DMS79 (cell line): Measurements from ENCODE around the gene KCNK1.
A peak's percentile ranks its signal among the peaks of the same experiment; 100 is the strongest.

Experiments used
- DNase-seq: peaks from one replicate; lab custom pipeline; 2025; lab: John Stamatoyannopoulos, UW

KCNK1 gene

DNA sequence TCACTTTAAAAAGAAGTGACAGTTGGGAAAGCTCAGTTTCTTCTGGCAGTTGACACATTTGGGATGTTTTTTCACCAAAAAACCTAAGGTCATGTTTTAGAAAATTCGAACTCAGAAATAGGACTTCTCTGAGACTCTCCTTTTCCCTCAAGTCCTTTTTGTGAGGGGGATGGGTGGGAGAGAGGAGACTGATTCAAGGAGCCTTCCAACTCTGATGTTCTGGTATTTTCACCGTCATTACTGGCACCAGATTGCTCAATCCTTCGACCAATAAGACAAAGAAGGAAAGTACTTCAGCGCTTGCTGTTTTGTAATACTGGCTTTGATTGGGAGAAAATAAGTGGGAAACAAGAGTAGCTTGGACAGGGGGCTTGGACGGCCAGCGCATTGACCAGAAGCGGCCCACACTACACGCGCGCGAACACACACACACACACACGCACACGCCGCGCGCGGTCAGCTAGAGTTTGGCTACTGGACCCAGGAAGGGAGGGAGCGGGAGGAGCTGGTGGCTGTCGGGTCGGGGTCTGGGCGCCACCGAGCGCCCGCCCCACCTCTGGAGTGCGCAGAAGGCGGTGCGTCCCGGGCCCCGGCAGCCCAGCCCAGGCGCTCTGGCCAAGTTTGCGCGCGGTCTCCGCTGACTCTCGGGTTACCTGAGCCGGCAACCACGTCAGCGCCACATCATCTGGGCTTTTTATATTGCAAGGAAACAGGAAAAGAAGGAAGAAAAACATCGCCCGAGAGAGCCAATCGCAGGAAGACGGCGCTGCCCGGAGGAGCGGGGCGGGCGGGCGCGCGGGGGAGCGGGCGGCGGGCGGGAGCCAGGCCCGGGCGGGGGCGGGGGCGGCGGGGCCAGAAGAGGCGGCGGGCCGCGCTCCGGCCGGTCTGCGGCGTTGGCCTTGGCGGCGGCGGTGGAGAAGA, at the start of gene KCNK1:
Gene KCNK1, plus strand, starts transcription at position 855 of the 921 bp plus-strand sequence. Its CDS starts 66 bp downstream, at position 921.
- peak; percentile 63 for DNase-seq

DNA sequence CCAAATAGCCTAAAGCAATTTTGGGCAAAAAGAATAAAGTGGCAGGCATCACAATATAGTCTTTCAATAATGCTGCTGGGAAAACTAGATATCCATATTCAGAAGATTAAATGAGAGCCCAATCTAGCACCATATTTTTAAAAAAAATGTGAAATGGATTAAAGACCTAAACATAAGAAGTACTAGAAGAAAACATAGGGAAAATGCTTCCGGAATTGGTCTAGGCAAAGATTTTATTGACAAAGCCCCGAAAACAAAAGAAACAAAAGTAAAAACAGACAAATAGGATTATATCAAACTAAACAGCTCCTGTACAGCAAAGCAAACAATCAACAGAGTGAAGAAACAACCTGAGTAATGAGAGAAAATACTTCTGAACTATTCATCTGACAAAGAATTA, 48.6 kb upstream of the KCNK1 start:
- no peak for DNase-seq

DNA sequence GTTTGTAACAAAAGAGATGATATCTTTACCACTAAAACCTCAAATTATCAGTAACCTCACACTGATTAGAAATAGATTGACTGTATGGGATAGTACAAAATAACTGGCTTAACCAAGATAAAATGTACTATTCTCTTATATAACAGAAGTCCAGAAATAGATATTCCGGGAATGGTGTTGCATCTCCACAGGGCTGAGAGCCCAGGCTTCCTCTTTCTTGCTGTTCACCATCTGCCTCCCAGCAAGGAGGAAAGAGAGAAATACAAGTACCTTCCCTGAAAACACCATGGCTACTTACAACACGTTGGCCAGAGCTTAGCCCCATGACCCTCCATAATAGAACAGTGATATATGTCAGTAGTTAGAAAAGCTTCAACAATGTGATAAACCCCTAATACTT, 47.0 kb upstream of the KCNK1 start:
- DNase-seq: no peak

DNA sequence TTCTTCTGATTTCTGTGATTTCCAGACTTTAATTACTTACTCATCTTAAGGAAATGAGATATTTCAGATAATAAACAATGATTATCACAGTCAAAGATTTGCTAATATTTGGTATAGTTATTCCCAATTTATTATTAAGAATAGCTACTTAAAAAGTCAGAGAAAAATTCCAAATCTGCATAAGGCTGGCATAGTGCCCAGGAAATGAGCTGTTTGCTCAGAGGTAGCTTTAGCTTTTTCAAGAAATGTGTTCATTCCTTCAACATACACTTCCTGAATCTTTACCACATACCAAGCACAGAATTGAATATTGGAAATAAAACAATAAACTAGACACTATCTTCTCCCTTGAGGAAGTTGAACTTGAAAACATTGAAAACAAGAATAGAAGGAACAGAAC, 44.3 kb upstream of the KCNK1 start:
- DNase-seq: no peak

DNA sequence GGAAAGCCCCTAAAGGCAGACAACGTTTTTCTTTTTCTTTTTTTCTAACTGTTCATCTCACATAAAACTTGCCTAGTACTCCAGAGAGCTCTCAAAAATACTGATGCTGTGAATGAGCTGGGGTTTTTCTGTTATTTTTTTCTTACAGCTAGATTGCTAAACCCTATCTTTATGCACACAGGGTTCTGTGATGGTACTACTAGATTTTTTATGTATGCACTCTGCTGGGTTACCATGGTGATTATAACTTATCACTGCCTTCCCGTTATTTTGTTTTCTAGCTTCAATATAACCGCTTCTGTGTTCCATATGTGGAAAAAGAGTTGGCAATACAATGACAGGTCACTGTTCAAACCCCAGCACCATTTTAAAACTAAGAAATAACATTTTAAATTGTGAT, 43.7 kb upstream of the KCNK1 start:
- no peak for DNase-seq

DNA sequence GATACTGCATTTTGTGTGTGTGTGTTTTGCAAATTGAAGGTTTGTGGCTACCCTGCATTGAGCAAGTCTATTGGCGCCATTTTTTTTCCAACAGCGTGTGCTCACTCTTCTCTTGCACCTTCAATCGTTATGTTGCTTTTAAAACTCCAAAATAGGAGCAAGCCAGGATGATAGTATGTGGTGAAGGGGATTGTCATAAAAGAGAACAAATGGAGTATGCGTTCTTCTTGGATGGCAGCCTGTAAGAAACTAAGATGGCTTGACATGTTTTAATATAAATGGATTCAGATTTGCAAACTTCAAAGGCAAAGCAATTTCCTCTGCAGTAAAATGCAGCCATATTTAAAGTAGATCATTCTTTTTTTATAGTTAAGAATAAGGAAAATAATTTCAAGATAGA, 43.2 kb upstream of the KCNK1 start:
- no peak for DNase-seq

DNA sequence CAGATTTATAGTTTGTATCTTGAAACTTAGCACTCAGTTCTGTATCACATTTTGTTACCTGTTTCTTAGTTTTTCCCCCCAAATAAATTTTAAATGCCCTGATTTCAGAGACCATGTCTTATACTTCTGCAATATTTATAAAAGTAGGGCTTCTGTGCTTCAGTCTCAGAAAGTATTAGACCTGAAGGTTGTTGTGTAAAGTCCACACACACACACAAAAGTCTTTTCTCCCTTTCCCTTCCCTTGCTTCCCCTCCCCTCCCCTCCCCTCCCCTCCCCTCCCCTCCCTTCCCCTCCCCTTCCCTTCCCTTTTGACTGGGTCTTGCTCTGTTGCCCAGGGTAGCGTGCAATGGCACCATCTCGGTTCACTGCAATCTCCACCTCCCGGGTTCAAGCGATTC, 41.0 kb upstream of the KCNK1 start:
- DNase-seq: no peak

DNA sequence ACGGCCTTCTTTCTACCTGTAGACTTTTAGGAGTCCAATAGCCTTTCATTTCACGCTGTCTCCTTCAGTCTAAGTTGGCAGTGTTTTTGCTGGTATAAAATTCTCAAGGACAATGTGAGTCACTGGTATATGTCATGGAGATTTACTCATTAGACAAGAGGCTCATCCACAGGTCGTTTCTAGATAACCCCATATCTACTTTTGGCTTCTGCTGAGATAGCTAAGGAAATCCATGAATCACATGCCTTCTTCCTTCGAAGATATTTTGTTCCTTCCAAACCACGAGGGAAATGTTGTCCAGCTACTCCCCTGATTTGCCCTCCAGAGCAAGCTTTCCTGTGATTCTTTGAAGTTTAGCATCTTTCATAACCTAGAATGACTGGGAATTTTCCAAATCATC, 38.5 kb upstream of the KCNK1 start:
- no peak for DNase-seq

DNA sequence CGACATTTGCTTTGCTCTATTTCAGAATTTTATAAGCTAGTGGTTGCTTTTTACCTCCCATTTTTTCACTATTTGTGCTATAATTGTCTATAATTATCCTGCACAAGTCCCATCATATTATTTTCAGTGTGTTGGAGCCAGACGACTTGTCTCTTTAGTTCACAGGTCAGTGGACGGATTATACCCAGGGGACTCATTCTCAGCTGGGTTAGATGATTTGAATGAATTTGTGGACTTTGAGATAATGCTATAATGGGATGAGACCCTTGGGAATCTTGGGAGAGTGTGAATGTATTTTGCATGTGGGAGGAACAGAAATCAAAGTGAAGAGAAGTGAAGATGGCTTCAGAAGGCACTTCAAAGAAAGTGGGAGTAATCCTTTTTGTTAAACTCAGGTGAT, 31.5 kb upstream of the KCNK1 start:
- DNase-seq: no peak

DNA sequence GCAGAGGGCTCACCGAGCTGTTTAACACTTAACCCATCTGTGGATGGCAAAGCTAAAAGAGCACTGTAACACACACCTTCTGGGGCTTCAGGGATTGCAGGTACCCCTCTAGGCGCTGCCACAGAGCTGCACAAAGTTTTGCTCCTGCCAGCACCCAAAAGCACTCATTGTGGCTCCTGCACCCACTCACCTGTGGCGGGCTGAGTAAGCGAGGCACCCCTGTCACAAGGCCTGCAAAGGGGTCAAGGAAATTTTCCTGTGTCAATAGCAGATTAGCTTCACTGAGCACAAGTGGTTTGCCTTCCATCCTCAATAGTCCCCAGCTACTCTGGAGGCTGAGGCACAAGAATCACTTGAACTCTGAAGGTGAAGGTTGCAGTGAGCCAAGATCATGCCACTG, 29.5 kb upstream of the KCNK1 start:
- no peak for DNase-seq

DNA sequence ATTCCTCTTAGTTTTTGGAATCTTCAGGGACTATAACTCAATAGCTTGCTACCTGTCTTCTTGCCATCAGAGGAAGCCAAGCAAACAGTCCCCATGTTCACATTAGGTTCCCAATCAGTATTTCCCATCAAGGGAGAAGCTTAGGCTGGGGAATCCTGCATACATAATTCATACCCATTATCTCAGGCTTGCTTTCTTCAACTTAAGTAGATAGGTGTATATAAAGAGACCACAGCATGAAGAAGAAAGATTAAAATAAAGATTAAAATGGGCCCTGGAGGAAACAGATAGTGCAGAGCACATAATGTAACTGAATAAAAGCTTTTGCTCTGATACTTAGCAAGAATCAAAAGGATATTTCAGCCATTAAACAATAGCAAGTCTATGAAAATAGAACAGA, 29.0 kb upstream of the KCNK1 start:
- no peak for DNase-seq

DNA sequence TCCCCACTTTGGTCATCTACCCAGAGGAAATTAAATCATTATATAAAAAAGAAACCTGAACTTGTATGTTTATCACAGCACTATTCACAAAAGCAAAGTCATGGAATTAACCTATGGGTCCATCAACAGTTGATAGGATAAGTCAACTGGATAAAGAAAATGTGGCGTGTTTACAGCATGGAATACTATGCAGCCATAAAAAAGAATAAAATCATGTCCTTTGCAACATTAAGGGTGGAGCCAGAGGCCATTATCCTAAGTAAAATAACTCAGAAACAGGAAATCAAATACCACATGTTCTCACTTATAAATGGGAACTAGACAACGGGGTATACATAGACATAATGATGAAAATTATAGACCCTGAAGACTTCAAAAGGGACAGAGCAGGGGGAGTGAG, 27.6 kb upstream of the KCNK1 start:
- DNase-seq: no peak

DNA sequence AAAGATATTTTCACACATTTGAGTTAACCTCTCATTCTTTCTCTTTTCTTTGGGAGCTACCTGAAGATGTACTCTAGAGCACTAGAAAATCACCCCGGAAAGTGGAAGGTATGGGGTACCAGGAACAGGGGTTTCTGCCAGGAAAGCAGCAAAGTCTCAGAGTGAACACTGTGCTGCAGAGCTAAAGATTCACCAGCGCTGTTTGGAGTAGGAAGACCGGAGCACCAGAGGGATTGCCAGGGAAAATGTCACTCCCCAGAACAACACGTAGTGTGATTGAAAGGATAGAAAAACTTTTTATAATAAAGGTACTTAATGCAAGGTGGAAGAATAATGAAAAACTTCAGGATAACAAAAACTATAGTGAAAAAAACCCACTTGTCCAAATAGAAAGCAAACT, 26.7 kb upstream of the KCNK1 start:
- DNase-seq: no peak

DNA sequence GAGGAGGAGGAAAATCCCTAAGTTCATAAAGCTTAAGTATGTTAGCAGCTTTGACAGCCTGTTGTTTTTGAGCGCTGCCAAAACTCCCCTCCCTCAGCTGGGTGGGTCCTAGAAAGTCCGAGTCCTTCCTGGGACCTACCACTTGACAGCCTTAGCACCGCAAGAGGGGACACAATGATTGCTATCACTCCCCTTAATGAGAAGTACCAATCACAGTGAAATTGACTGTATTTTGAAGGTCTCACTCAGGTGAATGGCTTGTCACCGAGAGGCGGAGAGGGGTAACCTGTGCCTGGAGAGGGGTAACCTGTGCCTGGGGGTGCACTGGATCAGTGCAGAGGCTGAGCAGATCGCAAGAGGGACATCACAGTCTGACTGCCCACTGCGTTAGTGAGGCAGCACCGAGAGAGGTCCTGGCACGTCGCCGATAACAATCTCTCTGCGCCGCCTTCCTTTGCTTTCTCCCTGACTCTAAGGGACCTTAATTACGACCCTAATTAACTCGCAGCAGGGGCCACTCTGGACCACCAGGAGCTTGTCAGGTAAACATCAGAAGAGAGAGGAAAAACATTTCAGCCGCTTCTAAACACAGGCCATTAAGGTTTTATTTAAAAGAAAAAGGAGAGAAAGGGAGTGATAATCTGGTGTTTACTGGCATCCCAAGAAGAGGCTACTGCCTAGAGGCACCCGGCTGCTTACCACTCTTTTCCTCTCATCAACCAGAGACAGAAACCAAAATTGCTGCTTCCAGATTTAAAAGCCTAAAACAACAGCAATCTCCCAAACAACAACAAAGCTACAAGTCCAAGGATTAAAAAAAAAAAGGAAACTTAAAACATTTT, 25.7 kb upstream of the KCNK1 start:
- no peak for DNase-seq

DNA sequence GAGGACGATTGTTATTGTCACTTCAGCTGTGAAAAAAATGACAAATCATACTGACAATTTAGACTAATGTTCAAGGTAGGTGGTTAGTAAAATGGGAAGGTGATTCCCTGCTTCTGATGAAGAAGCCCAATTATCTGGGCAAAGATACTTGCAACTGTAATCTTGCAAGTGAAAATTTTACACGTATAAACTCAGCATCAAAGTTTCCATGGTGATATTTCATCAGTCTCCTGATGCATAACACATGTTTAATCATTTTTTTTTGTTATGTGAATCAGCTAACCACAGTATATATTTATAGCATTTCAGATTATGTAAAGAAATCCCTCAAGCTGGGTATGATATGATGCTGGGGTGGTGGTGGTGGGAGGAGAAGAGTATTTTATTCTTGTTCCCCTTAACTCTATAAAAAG, 16.4 kb upstream of the KCNK1 start:
- no peak for DNase-seq

DNA sequence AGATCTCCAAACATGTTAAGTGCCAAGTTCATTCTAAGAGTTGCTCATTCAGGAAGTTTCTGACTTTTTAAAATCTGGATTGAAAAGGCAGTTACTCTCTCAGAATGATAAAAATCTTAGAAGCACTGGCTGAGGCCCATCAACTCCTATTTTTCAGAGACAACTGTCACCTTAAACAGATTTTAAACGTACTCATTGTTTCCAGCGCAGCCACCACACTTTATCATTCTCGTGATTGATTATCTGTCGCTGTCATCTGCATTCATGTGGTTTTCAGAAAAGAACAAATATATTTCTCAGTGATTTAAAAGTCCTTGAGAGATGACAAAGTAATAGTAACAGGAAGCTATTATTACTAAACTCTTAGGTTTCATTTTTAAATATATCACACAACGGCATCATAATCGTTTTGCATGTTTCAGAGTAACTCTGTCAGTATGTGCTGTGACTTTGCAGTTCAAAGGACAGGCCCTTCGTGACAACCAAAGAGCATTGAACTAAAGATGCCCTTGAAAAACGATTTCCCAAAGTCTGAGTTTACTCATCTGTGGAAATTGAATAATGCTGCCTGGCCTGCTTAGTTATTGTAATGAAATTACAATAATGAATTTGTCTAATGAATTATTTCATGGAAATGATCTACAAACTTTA, 14.9 kb upstream of the KCNK1 start:
- no peak for DNase-seq

DNA sequence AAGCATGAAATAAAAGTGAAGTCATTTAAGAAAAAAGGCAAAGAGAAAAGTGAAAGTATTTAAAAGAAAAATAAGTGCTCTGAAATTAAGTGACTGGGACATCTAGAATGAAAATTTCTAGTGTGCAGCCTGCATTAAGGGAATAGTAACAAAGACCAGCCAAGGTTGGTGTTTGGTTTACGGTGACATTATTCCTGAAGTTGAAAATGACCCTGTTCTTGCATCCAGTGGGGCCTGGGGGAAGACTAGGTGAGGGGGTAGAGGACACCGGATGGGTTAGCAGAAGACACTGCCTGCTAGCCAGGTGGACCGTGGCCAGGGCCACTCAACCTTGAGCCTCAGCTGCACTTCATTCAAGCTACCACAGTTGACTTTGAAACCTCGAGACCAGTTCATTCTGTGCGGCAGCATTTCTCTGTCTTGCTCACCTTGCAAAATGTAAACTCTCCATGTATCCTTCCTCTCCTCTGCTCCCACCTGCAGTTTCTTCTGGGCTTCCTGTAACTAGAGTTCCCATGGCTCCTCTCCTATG, 14.3 kb upstream of the KCNK1 start:
- DNase-seq: no peak

DNA sequence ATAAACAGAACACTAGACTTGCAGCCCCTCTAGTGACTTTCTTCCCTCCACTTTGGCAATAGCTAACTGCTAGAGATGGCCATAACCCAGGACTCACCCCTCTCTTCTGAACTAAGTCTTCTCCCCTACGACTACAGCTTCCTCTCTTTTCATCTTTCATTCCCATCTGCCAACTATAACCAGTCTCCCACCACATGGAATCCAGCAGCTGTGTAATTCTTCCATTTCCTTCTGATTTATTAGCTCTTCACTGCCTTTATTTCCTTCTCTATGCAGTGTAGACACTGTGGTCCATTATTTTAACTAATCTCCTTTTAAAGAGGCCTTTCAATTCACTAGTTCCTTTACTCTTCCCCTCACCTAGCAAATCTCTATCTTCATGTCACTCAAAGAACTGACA, 13.4 kb upstream of the KCNK1 start:
- no peak for DNase-seq

DNA sequence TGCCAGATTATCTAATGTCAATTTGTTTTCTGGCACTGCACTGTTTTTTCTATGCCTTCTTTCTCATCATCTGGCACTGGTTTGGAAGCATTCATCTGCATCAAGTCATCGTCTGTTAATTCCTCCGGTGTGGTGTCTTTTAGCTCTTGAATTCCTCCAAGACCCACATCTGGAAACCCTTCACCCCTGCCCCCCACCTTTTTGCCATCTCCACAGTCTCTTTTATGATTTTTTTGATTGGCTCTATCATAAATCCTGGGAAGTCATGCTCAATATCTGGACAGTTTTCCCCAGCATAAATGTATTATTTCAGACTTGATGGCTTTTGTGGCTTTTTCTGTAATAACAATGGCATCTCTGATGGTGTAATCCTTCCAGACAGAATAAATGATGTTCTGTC, 10.4 kb upstream of the KCNK1 start:
- no peak for DNase-seq

DNA sequence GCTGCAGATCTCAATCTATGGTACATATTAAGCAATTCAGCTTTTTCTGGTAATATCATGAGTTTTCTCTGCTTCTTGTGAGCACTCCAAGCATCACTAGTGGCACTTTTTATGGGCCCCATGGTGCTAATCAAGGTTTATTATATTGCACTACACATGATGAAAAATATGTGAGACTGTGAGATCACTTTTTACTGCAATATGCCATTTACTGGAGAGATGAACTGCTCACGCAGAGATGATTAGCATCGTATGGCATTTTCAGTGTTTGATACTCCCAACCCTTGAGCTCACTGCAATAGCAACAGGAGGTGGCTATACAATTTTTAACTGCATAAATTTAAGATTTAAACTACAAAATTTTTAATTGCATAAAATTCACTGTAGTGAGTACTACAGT, 8.7 kb upstream of the KCNK1 start:
- DNase-seq: no peak

DNA sequence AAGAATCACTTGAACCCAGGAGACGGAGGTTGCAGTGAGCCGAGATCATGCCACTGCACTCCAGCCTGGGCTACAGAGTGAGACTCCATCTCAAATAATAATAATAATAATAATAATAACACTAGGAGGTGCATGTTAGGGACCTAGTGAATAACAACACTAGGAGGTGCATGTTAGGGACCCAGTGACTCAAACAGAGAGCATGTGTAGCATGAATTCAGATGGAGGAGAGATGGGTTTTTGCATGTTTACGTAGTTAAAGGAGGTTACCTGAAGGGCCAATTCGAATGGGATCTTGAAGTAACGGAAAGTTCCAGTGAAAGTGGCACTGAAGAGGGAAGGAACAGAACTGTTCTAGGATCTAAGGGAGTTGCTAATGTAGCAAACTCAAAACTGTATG, 7.1 kb upstream of the KCNK1 start:
- no peak for DNase-seq
